HUES48 (cell line): Measurements from ENCODE around the gene HAPLN1.

Experiments
- H3K27ac ChIP-seq: one replicate; pipeline ENCODE4 v1.7.0; 2013; ENCODE audit warnings: low read depth, low read length, inconsistent platforms
- H3K27me3 ChIP-seq: 2 replicates; pipeline ENCODE4 v1.6.1; 2013; ENCODE audit warnings: mild to moderate bottlenecking, low read length; ENCODE audit not compliant: control insufficient read depth, insufficient read depth
- H3K36me3 ChIP-seq: 2 replicates; pipeline ENCODE4 v1.6.1; 2013; ENCODE audit warnings: low read length; ENCODE audit not compliant: control insufficient read depth, insufficient read depth
- H3K4me1 ChIP-seq: 2 replicates; pipeline ENCODE4 v1.6.1; 2013; ENCODE audit warnings: mild to moderate bottlenecking, low read length; ENCODE audit not compliant: control insufficient read depth, insufficient read depth
- H3K4me3 ChIP-seq: 2 replicates; pipeline ENCODE4 v1.5.1; 2013; ENCODE audit warnings: mild to moderate bottlenecking, low read depth, low read length
- H3K9ac ChIP-seq: 2 replicates; pipeline ENCODE4 v1.6.1; 2013; ENCODE audit warnings: mild to moderate bottlenecking, low read depth, low read length, moderate library complexity
- H3K9me3 ChIP-seq: 2 replicates; pipeline ENCODE4 v1.6.1; 2013; ENCODE audit warnings: low read length; ENCODE audit not compliant: control insufficient read depth, insufficient read depth

Gene HAPLN1

DNA sequence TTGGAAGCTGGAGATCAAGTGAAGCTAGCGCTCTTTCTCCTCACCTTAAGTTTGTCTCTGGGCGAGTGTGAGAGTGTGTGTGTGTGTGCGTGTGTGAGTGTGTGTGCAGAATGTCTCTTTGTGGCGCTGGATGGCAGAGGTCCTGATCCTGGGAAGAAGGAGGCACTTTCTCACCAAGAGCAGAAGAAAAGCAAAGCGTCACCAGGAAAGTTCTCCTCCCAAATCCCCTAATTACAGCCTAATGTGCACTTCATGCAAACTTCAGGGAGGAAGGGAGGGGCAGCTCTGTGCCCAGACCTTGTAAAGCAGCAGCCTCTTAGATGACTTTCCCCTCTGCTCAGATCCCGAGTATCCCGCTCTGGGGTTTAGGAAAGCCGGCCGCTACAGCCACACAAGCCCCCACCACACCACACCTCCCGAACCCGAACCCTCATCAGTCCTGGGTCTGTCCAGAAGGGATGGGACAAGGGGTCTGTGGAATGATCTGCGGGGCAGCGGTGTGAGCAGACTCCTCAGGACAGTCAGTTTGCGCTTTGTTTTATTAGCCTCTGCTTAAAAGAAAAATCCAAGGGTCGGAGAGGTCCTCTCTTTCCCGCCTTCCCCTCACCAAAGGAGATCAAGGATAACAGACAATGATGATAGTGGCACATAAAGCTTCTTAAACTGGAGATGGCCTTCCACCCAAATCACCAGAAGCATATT, at the start of gene HAPLN1:
HAPLN1 (minus strand) TSS at position 20 of the 702 bp plus-strand sequence. CDS start 47,332 bp downstream, outside the sequence.
- H3K27me3 ChIP-seq: no peaks in the 10 kb centered on the region
- peak within 1 kb of the TSS; percentile 78 for H3K4me3 ChIP-seq
- no peaks in the 10 kb centered on the region for H3K36me3 ChIP-seq
- H3K27ac ChIP-seq: peak within 1 kb of the TSS; percentile 50
- H3K4me1 ChIP-seq: peaks cover 44% of the 10 kb centered on the region
- peak within 1 kb of the TSS; percentile 80 for H3K9ac ChIP-seq
- no peaks in the 10 kb centered on the region for H3K9me3 ChIP-seq

DNA sequence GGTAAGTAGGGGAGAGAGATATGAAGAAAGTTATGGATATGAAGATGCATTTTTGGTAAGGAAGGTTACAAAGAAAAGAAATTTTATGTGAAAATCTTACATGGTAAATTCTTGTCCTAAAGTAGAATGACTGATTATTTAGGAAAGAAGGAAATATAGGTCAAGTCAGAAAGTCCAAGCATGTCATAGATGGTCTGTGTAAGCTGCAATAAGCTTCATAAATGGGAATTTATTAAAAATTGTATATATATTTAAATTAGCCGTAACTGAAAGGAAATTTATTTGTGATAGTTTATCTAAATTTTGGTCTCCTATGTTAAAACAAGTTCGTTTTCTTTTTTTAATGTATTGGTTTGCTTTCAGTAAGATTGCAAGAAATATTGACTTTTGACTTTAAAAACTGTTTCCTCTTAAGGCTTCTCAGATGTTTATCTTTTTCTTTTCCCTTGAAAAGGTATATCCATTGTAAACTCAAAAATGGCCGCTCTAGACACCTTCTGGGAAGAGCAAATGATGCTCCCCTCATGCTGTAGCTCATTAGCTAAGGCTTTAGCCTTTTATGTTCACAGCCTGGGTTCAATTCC, 46.8 kb upstream of the HAPLN1 start:
- H3K9ac ChIP-seq: no peak overlapping the region
- no peak overlapping the region for H3K27ac ChIP-seq
- peaks cover 53% of the 10 kb centered on the region for H3K9me3 ChIP-seq
- H3K4me1 ChIP-seq: no peaks in the 10 kb centered on the region
- no peaks in the 10 kb centered on the region for H3K36me3 ChIP-seq
- H3K4me3 ChIP-seq: no peak overlapping the region; the same call in 1 of the 2 replicates
- no peaks in the 10 kb centered on the region for H3K27me3 ChIP-seq

DNA sequence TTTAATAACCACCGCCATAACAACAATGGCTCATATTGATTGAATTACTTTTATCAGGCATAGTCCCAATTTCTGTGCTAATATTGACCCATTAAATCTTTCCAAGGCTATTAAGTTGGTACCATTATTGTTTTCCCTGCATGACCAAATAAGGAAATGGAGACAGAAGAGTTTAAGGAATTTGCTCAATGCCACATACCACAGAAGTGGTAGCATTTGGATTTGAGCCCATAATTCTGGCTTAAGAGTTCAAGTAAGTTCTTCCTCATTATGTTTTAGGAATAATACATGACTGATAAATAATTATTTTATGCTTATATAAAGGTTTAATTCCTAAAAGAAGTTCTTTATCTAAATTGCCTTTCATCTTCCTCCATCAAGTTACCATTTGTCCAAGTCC, 43.4 kb upstream of the HAPLN1 start:
- no peaks in the 10 kb centered on the region for H3K27me3 ChIP-seq
- no peak overlapping the region for H3K9ac ChIP-seq
- H3K9me3 ChIP-seq: peaks cover 45% of the 10 kb centered on the region
- H3K36me3 ChIP-seq: no peaks in the 10 kb centered on the region
- H3K4me3 ChIP-seq: no peak overlapping the region
- no peaks in the 10 kb centered on the region for H3K4me1 ChIP-seq
- H3K27ac ChIP-seq: no peak overlapping the region

DNA sequence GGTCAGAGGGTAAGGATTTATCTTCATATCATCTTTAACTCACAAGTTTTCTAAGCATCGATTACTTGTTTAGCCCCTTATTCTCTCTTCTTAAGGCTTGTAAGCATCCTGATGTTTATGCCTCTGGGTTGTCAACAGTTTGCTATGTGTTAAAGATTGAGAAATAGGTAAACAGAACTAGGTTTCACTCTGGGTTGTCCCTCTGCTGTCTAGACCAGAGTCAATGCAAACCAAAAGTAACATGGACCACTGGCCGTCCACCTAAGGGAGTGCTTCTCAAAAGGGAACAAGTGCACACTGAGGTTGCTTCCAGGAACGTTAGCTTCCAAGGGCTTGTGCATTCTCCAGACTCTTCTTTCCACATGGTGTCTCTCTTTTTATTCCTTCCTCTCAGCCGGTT, 39.9 kb upstream of the HAPLN1 start:
- no peak overlapping the region for H3K4me3 ChIP-seq

DNA sequence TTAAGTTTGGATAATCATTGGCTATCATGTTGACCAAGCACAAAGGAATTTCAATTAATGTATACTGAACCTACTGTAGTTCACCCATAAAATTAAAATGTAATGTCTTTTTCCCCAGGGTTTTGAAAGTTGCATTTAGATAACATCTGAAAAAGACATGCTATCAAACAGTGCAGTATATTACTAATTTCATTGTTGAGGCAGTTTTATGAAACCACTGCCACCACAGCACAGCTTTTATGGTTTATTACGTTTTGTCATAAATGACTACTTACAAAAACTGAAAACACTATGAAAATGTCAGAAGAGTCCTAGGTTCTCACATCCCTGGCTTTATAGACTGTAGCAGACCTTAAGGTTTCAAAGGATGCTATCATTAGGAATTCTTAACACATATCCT, 32.0 kb upstream of the HAPLN1 start:
- Histone ChIP-seq H3K9ac (no peak overlapping the region), H3K9me3 (peaks cover 4% of the 10 kb centered on the region; the same call in 1 of the 2 replicates), H3K27ac (no peak overlapping the region), H3K4me3 (no peak overlapping the region), H3K4me1 (no peaks in the 10 kb centered on the region), H3K27me3 (no peaks in the 10 kb centered on the region), H3K36me3 (no peaks in the 10 kb centered on the region)

More for the DNA sequence above, 39.9 kb upstream of the HAPLN1 start:
- Histone ChIP-seq H3K9ac (no peak overlapping the region), H3K9me3 (peaks cover 13% of the 10 kb centered on the region), H3K27ac (no peak overlapping the region), H3K27me3 (no peaks in the 10 kb centered on the region), H3K36me3 (no peaks in the 10 kb centered on the region), H3K4me1 (no peaks in the 10 kb centered on the region)

DNA sequence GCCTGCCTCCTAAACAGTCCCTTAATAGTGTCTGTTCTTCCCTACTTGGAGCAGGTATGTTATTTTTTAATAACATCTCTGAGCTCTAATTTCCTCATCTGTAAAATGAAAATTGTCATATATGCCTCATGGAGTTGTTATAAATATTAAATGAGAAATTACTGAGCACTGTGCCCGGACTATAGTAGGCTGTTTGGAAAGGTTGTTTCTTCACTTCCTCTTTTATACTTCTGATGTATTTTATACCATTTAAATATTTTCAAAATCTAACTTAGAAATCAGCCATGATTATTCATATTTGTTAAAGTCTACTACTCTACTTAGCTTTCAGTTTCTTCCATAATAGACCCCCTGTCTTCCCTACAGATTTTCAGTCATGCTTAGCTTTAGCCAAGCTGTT, 30.5 kb upstream of the HAPLN1 start:
- Histone ChIP-seq H3K9me3 (peaks cover 4% of the 10 kb centered on the region; the same call in 1 of the 2 replicates), H3K4me3 (no peak overlapping the region), H3K27ac (no peak overlapping the region), H3K27me3 (no peaks in the 10 kb centered on the region), H3K9ac (no peak overlapping the region), H3K36me3 (no peaks in the 10 kb centered on the region), H3K4me1 (no peaks in the 10 kb centered on the region)

DNA sequence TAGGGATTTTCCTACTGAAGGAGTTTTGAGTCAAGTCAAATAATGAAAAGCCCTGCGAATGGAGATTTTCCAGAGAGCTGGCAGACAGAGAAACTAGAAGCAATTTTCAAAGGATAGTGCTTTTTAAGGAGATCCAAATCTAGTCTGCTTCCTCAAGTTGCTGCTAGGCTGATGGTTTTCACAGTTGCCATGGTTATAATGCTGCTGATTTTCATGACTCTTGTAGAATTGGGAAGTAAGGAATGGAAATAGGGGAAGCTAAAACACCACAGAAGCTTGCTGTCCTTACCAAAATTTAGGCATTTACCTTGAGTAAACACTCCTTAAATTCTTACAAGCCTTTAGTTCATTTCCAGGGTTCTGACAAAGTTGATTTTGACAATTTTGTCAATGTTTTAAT, 30.1 kb upstream of the HAPLN1 start:
- Histone ChIP-seq H3K9ac (no peak overlapping the region), H3K9me3 (peaks cover 4% of the 10 kb centered on the region; the same call in 1 of the 2 replicates)

DNA sequence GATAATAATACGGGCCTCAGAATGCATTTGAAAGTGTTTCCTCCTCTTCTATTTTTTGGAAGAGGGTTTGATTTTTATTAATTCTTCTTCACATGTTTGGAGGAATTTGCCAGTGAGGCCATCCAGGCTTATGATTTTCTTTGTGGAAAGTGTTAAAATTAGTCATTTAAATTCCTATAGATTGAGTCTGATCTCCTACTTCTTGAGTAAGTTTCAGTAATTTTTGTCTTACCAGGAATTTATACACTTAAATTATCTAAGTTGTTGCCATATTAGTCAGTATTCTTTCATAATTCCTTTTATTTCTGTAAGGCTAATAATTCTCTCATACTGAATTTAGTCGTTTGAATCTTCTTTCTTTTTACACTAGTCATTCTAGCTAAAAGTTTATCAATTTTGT, 25.2 kb upstream of the HAPLN1 start:
- Histone ChIP-seq H3K9me3 (no peaks in the 10 kb centered on the region), H3K27ac (no peak overlapping the region)

More for the DNA sequence above, 30.1 kb upstream of the HAPLN1 start:
- Histone ChIP-seq H3K27ac (no peak overlapping the region), H3K4me1 (no peaks in the 10 kb centered on the region), H3K4me3 (no peak overlapping the region), H3K36me3 (no peaks in the 10 kb centered on the region), H3K27me3 (no peaks in the 10 kb centered on the region)

DNA sequence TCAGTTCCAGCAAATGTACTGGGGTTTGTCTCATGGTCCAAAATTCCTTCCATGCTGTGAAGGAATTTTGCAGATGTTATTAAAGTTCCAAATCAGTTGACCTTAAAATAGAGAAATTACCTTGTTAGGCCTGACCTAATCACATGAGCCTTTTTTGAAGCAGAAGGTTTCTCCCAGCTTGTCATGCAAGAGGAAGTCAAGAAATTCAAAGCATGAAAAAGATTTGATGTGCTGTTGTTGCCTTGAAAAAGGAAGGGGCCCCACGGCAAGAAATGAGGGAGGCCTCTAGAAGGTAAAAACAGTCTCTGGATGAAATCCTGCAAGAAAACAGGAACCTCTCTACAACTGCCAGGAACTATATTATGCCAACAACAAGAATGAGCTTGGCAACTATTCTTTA, 24.2 kb upstream of the HAPLN1 start:
- Histone ChIP-seq H3K27me3 (no peaks in the 10 kb centered on the region), H3K27ac (no peak overlapping the region), H3K4me3 (no peak overlapping the region), H3K9me3 (no peaks in the 10 kb centered on the region), H3K36me3 (no peaks in the 10 kb centered on the region), H3K9ac (no peak overlapping the region), H3K4me1 (no peaks in the 10 kb centered on the region)

More for the DNA sequence above, 25.2 kb upstream of the HAPLN1 start:
- H3K4me3 ChIP-seq: no peak overlapping the region
- no peaks in the 10 kb centered on the region for H3K36me3 ChIP-seq
- H3K27me3 ChIP-seq: no peaks in the 10 kb centered on the region
- H3K4me1 ChIP-seq: no peaks in the 10 kb centered on the region
- no peak overlapping the region for H3K9ac ChIP-seq

DNA sequence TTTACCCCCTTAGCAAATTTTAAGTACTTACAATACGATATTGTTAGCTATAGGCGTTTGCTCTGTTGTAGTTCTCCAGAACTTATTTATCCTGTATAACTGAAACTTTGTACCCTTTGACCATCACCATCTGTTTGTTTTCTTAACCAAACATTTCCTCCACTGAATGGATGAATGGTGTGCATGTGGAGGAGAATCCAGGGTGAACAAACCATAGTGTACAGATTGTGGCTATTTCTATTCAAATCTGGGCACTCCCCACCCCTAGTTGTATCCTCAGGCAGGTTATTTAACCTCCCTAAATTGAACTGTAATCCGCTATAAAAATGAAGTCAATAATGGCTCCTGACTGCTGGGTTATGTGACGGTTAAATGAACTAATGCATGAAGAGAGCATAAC, 21.4 kb upstream of the HAPLN1 start:
- no peaks in the 10 kb centered on the region for H3K4me1 ChIP-seq
- no peaks in the 10 kb centered on the region for H3K9me3 ChIP-seq
- H3K4me3 ChIP-seq: no peak overlapping the region
- H3K27ac ChIP-seq: no peak overlapping the region
- no peaks in the 10 kb centered on the region for H3K36me3 ChIP-seq
- H3K9ac ChIP-seq: no peak overlapping the region
- H3K27me3 ChIP-seq: no peaks in the 10 kb centered on the region

DNA sequence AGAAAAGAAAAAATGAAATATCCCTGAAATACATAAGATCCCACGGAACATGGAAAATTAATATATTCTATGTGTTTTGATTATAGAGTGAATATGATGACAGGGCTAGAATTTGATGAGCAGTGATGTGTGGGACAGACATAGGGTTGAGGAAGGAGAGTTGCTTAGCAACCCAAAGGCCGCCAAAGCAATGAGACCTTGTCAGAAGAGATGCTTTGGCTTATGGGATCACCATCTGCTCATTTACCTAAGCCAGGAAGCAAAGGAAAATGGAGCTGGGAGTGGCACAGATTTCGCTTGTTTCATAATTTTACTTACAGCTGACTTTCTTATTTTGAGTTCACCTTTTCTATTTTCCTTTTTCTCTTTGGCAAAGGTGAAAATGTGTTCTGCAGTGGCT, 20.9 kb upstream of the HAPLN1 start:
- no peaks in the 10 kb centered on the region for H3K4me1 ChIP-seq
- no peak overlapping the region for H3K9ac ChIP-seq
- H3K36me3 ChIP-seq: no peaks in the 10 kb centered on the region
- H3K9me3 ChIP-seq: no peaks in the 10 kb centered on the region
- no peak overlapping the region for H3K4me3 ChIP-seq
- no peaks in the 10 kb centered on the region for H3K27me3 ChIP-seq
- no peak overlapping the region for H3K27ac ChIP-seq
